ENCODE results near the gene NKPD1.

DNA sequence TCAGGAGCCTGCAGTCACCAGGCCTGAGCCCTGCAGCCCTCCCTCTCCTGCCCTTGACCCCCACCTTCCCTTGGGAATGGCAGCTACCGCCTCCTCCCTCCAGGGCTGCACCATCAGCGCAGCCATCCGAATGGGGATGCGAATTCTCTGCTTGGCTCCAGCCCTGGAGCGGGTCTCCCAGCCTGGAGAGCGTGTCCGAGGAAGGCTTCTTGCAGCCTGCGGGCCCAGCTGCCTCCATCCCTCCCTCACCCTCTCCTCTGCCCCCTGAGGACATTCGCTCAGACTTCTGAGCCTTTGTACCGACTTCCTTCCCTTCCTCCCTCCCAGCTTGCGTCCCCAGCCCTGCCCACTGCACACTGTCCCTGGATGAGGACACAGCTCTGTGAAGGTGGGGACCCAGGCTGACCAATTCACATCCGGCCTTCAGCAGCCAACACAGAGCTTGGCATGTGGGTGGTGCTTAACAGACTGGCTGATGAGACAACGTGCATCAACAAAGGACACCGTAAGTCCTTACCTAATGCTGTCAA lies 6.0 kb upstream of the NKPD1 start:
- TF ChIP-seq, protein P1, sequence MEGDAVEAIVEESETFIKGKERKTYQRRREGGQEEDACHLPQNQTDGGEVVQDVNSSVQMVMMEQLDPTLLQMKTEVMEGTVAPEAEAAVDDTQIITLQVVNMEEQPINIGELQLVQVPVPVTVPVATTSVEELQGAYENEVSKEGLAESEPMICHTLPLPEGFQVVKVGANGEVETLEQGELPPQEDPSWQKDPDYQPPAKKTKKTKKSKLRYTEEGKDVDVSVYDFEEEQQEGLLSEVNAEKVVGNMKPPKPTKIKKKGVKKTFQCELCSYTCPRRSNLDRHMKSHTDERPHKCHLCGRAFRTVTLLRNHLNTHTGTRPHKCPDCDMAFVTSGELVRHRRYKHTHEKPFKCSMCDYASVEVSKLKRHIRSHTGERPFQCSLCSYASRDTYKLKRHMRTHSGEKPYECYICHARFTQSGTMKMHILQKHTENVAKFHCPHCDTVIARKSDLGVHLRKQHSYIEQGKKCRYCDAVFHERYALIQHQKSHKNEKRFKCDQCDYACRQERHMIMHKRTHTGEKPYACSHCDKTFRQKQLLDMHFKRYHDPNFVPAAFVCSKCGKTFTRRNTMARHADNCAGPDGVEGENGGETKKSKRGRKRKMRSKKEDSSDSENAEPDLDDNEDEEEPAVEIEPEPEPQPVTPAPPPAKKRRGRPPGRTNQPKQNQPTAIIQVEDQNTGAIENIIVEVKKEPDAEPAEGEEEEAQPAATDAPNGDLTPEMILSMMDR (IDR thresholded peaks at IDR 0.05) = no peak
- no peak for TF ChIP-seq POLR2A (IDR thresholded peaks at IDR 0.05)
- no peak for TF ChIP-seq POLR2AphosphoS5 (IDR thresholded peaks at IDR 0.05)

All from breast epithelium (tissue), 3 donors.